SK-N-SH (cell line): ENCODE results near the gene CTNND1.

Experiments used
- EZH2phosphoT487 ChIP-seq: fragments of 200-600 bp; sonication (generic); IDR thresholded peaks from 2 replicates; pipeline ENCODE4 v1.6.1; 2017; ENCODE audit warnings: low read depth, mixed run types, mild to moderate bottlenecking, antibody characterized with exemption, moderate library complexity, borderline replicate concordance
- RAD21 ChIP-seq: IDR thresholded peaks from 2 replicates; pipeline ENCODE4 v1.6.1; 2012; ENCODE audit warnings: mild to moderate bottlenecking, low read length
- SMC3 ChIP-seq: IDR thresholded peaks from 2 replicates; pipeline ENCODE4 v1.6.1; 2012; ENCODE audit warnings: low read depth, low read length, improper control_type of control experiment
- TF ChIP-seq, protein P1 (sequence below): fragments of 200-600 bp; sonication (generic); IDR thresholded peaks from 2 replicates; pipeline ENCODE4 v1.6.1; 2017; ENCODE audit warnings: antibody characterized with exemption, mild to moderate bottlenecking, moderate library complexity
- TF ChIP-seq, protein P2 (sequence below): IDR thresholded peaks from 2 replicates; pipeline ENCODE4 v1.4.0; 2012; ENCODE audit warnings: low read depth

DNA sequence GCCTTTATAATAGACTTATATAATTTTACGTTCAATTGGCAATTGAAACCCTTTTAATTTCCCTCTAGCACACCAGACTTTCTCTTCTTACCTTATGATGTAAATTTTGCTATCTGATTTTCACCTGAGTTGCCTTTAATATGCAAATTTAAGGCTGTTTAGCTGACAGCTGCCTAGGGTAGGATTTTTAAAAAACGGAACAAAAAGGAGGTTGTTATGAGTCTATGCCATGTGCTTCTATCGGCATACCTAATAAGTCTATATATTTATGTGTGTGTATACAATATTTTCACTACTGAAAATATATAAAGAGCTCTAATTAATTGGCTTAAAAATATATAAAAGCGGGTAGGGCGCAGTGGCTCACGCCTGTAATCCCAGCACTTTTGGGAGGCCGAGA is 32.1 kb upstream of the CTNND1 start:
- TF ChIP-seq, protein P1, sequence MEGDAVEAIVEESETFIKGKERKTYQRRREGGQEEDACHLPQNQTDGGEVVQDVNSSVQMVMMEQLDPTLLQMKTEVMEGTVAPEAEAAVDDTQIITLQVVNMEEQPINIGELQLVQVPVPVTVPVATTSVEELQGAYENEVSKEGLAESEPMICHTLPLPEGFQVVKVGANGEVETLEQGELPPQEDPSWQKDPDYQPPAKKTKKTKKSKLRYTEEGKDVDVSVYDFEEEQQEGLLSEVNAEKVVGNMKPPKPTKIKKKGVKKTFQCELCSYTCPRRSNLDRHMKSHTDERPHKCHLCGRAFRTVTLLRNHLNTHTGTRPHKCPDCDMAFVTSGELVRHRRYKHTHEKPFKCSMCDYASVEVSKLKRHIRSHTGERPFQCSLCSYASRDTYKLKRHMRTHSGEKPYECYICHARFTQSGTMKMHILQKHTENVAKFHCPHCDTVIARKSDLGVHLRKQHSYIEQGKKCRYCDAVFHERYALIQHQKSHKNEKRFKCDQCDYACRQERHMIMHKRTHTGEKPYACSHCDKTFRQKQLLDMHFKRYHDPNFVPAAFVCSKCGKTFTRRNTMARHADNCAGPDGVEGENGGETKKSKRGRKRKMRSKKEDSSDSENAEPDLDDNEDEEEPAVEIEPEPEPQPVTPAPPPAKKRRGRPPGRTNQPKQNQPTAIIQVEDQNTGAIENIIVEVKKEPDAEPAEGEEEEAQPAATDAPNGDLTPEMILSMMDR = no peak
- TF ChIP-seq, protein P2, sequence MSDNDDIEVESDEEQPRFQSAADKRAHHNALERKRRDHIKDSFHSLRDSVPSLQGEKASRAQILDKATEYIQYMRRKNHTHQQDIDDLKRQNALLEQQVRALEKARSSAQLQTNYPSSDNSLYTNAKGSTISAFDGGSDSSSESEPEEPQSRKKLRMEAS = no peak
- TF ChIP-seq RAD21 (no peak), EZH2phosphoT487 (no peak), SMC3 (no peak)
